ENCODE measurements around the gene ALDH1A2.
"Not testable (repeated sequence)": the region's sequence is repeated elsewhere in the genome, so short reads cannot be mapped to it uniquely, and the experiment has no call there.

ALDH1A2 gene

GRCh38 chr15:58065445-58066041 lies at the start of gene ALDH1A2:
Gene ALDH1A2, minus strand, starts transcription at chr15:58065711. Its CDS starts 61 bp downstream, at chr15:58065650.
- peak; percentile 12 for DNase-seq

DNA sequence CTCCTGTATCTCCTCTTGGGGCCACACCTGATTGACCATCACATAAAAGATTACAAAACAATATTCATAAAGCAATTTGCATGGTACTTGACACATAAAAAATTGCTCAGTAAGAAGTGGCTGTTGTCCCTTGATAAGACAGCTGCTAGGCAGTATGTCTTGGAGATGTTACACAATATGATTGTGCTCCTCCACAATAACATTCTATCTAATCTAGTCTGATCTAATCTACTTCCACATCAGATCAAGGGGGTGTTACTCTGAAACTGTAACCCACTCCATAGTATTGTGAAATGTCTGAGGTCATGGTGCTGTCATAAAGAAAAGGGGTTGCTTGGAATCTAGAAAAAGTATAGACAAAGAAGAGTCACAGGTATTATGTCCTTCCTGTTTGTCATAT lies 49.3 kb upstream of the ALDH1A2 start:
- no peak for DNase-seq

DNA sequence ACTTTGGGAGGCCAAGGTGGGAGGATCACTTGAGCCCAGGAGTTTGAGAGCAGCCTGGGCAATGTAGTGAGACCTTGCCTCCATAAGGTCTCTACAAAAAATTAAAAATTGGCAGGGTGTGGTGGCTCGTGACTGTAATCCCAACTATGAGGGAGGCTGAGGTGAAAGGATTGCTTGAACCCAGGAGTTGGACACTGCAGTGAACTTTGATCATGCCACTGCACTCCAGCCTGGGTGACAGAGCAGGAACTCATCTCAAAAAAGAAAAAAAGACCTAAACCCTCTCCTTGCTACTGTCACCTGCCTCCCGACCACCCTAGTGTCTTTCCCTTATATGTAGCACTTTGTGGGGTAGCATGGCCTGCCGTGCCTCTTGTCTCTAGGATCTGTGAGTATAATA lies 48.9 kb upstream of the ALDH1A2 start:
- no peak for DNase-seq

DNA sequence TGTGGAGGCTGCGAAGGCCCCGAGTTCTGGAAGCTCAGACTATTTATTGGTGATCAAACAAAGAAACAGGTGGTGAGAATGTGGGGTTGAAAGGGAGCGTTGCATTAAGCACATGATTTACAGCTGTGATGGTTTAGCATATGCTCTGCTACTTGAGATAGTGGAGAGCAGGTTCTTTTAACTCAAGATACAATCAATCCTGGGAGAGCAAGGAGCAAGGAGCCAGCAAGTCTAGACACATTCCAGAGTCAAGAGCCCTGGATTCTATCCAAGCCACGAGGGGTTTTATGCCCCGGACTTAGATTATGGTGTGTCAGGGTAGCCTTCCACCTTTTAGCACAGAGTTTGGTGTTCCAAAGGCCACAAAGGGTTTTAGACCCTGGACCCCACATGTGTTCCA lies 47.8 kb upstream of the ALDH1A2 start:
- not testable (repeated sequence) for DNase-seq

GRCh38 chr15:58111718-58112104 lies 46.2 kb upstream of the ALDH1A2 start:
- no peak for DNase-seq

DNA sequence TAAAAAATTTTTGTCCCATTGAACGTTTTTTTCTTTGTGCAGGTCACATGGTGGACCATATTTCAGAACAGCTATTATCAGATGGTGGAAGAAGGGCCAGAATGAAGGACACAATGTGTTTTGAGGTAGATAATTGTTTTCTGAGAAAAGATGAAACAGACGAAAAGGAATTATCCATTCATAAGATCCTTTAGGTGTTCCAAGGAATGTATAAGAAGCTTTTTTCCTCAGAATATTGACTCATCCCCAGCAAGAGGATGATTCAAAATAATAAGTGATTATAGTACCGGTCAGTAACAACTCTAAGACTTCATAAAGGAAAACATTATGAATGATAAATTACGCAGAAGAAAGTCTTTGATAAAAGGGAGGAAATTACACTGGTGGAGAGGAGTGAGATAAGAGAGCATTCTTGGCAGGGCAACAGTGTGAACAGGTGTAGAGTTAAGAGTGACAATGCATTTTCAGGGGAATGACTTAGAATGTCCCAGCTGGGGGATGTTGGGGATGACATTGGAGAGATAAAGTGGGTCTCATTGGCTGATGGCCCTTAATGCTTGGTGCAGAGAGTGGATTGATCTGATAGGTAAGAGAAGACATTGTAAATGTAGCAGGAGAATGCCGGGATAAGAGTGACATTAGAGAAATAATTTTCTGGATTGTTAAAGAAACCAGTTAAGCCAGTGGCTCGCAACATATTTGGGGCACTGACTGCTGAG lies 45.6 kb upstream of the ALDH1A2 start:
- no peak for DNase-seq

DNA sequence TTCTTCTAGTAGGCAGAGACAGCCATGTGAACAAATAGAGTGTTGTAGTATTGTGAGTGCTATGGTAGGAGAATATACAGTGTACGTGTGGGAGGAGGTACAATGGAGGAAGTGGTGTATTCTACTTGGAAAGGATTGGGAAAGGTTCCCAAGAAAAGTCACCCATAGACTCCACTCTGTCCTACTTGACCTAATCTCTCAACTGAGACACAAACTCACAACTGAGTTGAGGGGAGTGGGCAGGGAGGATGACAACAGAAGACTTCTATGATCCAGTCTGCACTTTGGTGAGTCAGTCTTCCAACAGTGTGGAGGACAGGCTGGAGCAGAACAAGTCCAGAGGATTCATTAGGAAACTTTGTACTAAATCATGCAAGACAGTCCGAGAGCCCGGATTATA lies 43.9 kb upstream of the ALDH1A2 start:
- DNase-seq = no peak

- no peak for DNase-seq
Observed at GRCh38 chr15:58108117-58108516, 42.6 kb upstream of the ALDH1A2 start.

- no peak for DNase-seq
Observed at GRCh38 chr15:58103482-58103881, 38.0 kb upstream of the ALDH1A2 start.

DNA sequence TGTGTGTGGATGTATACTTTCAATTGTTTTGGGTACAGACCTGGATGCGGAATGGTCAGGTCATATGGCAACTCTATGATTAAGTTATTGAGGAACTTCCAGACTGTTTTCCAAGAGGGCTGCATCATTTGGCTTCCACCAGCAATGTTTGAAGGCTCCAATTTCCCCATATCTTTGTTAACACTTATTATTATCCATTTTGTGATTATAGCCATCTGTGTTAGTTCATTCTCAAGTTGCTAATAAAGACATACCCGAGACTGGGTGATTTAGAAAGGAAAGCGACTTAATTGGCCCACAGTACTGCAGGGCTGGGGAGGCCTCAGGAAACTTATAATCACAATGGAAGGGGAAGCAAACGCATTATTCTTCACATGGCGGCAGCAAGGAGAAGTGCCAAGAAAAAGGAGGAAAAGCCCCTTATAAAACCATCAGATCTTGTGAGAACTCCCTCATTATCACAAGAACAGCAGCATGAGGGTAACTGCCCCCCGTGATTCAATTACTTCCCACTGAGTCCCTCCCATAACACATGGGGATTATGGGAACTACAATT lies 31.1 kb upstream of the ALDH1A2 start:
- DNase-seq = no peak

DNA sequence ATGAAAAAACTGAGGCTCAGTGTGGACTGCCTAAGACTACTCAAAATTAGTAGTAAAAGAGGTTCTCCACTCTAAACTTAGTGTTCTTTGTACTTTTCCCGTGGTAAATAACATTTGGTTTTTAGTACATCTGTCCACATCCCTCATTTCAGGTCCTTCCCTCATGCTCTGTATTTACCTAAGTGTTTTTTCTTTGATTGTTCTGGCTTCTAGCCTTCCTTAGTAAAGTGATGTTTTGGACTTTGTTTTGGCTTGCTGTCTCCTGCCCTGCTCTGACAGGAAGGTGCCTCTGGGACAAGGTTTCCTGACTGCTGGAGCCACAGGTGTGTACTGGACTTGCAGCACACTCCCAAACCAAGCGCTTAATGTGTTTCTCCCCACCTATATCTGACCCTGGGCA lies 29.9 kb upstream of the ALDH1A2 start:
- no peak for DNase-seq

DNA sequence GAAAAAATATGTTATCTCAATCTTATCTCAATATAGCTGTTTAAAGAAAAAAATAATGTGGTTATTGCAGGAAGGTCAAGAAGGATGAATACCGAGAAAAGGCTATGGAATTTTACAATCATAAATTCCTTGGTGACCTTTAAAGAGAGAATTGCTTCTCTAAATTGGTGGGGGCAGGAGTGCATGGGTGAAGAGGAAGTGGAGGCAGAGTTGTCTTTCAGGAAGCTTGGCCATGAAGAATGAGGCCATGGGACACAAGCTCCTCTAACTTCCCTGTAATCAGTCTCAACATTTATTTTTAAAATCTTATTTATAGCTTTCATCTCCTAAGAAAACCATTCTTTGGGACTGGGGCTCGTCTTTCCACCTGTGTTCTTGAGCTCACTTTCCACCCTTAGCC lies 22.4 kb upstream of the ALDH1A2 start:
- no peak for DNase-seq

- DNase-seq = no peak
Observed at GRCh38 chr15:58086491-58086890, 21.0 kb upstream of the ALDH1A2 start.

DNA sequence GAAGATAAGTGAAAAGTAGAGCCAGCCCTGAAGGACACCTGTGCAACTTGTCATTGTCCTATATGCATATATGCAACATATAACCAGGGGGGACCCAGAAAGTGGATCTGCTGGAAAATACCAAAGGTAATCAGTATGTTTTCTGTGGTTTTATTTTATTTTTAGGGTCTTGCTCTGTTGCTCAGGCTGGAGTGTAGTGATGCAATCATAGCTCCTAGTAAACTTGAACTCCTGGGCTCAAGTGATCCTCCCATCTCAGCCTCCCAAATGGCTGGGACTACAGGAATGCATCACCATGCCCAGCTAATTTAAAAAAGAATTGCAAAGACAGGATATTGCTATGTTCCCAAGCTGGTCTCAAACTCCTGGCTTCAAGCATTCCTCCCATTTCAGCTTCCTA lies 18.0 kb upstream of the ALDH1A2 start:
- DNase-seq = no peak

DNA sequence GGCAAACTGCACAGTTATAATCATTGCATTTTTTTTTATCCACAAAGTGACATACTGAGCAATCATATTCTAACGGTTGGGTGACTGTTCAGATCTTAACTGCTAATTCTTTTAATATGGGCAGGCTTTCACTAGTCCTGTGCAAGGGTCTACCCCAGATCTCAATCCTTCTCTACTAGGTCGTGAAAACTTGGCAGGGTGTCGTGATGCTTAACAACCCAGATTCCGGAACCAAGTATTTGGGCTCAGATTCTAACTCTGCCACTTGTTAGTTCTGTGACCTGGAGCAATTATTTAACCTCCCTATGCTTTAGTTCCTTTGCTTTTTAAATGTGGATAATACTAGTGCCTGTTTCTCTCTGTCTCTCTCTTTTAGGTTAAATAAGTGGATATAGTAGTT lies 16.4 kb upstream of the ALDH1A2 start:
- DNase-seq = no peak

GRCh38 chr15:58081456-58081855 lies 15.9 kb upstream of the ALDH1A2 start:
- DNase-seq = no peak

DNA sequence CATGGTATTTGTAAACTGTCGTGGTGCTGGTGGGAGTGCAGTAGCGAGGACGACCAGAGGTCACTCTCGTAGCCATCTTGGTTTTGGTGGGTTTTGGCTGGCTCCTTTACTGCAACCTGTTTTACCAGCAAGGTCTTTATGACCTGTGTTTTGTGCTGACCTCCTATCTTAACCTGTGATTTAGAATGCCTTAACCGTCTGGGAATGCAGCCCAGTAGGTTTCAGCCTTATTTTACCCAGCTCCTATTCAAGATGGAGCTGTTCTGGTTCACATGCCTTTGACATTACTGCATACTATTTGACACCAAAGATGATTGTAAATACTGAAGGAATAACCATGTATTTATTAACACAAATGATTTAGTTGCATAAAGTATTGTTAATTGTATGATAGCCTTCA lies 15.4 kb upstream of the ALDH1A2 start:
- not testable (repeated sequence) for DNase-seq

DNA sequence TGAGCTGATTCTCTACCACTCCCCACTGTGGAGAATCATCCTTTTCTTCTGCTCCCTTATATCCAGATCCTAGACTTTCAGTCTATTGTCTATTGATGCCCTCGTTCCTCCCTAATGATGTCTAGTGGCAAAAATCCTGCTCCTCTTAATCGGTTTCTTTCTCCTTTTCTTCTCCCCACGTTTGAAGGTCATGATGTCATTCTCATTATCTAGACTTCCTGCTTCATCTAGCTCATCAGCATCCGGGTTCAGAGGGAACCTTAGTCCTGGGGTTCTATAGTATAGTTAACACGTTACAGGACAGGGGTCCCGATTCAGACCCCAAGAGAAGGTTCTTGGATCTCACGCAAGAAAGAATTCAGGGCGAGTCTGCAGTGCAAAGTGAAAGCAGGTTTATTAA lies 14.9 kb upstream of the ALDH1A2 start:
- no peak for DNase-seq

DNA sequence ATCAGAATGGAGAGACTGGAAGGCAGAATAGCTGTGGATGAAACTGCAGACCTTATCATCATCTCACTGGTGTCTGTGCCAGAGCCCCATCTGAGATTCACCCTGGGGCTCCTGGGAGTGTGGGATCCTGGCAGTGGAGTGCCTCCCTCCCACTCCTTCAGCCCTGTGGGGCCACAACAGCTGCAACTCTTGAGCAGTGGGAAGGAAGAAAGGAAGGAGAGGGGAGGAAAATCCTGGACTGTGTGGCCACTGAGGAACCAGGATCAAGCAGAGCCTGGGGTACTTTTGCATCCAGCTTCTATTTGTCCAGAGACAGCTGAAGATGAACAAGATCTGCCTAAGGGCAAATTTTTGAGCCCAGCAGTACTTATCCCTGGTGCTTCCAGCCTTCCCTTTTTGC lies 13.1 kb upstream of the ALDH1A2 start:
- no peak for DNase-seq

- DNase-seq = peak; percentile 19
Observed at GRCh38 chr15:58077427-58077826, 11.9 kb upstream of the ALDH1A2 start.

DNA sequence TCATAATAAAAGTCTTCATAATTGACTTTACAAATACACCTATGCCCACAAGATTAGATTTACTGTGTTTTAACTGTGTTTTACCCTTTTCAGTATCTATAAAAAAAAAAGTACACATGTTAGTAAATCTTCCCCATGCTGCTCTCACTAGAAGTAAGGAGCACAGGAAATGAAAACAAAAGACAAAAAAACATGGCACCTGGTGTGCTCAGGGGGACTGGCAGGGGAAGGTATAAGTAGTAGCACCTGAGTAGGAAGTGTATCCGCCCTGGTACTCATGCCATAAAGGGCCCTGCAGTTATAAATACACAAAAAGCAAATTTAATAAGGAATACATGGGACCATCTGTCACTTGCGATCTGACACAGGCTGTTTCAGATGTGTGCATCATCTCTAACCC lies 8.9 kb upstream of the ALDH1A2 start:
- DNase-seq = peak; percentile 0

GRCh38 chr15:58070801-58071418 lies 5.4 kb upstream of the ALDH1A2 start:
- peak; percentile 42 for DNase-seq

DNA sequence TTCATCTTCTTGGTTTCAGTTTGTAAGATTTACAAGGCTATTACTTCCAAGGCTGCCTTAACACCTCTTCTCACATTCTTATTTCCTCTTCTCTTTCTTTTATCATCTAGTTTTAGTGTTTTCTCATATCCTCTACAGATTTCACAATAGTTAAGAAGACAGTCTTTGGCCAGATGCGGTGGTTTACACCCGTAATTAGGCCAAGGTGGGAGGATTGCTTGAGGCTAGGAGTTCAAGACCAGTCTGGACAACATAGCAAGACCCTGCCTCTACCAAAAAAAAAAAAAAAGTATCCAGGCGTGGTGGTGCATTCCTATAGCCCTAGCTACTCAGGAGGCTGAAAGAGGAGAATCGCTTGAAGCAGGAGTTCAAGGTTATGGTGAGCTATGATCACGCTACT lies 3.5 kb upstream of the ALDH1A2 start:
- DNase-seq = no peak

Measured in NCI-H345 (cell line).